ENCODE results near the gene BTBD9.

DNA sequence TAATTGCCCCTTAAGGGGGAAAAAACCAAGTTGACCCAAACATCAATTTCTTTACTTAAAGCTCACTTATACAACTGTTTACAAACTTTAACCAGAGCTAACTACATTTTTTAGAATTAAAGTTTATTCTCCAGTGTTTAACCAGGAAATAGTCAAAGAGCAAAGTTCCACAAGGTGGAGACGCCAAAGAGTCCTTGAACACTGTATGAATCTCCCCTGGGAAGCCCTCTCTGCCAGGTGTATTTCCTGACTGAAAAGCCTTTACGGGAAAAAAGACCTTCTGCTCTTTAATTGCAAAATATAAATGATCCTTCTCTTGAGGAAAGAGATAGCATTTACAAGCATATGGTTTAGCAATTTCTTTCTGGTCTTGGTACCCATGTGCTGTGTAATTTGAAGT lies 36.2 kb downstream of the BTBD9 start:
- TF ChIP-seq POLR2A (IDR thresholded peaks at IDR 0.05; ENCODE audit: low read depth, low read length) (no peak), POLR2AphosphoS5 (IDR thresholded peaks at IDR 0.05; ENCODE audit: low read depth, low read length) (no peak), TAF1 (IDR thresholded peaks at IDR 0.05; ENCODE audit: borderline replicate concordance, low read depth, low read length) (no peak)
